GM21515 (cell line): Measurements from ENCODE around the gene CDHR4.
"Not testable (repeated sequence)": the region's sequence is repeated elsewhere in the genome, so short reads cannot be mapped to it uniquely, and the experiment has no call there.

Experiments
- ATAC-seq: cut with Tn5 transposase; IDR thresholded peaks from one replicate; pipeline ENCODE4 v1.9.1; 2021; ENCODE audit not compliant: unreplicated experiment

CDHR4 gene

GRCh38 chr3:49804141-49805041 lies 4.7 kb upstream of the CDHR4 start:
- ATAC-seq, result no peak

DNA sequence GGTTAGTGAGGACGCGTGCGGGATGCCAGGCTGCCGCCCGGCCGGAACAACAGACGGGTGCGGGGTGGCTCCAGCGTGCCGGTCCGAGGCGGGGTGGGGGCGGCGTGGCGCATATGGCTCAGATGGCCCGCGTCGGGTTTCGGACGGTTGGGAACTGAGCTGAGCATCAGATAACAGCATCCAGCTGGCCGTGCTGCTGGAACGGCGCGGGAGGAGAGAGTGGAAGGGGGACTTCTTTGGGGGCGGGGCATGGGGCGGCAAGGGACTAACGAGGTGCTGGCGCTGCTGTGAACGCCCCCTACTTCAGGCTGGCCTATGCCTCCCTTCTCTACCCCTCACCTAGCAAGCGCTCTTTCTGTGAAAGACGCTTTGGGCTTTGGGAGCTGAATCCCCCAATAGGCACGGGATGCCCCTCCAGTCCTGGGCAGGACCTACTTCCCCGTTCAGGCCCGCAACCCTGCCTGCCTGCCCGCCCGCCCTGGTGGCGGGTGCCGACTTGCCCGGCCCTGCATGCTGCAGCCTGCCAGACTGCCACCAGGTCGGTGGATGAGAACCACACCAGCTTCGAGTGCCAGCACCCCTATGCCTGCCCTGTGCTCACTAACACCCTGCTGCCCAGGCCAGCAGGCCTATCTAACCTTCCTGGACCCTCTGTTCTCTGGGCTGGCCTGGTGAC lies 3.9 kb upstream of the CDHR4 start:
- ATAC-seq, result no peak

- peak; percentile 61 for ATAC-seq
Measured at GRCh38 chr3:49802719-49803464, 3.2 kb upstream of the CDHR4 start, which contains the start of gene INKA1. TSS of gene INKA1 (plus strand) at chr3:49803261. CDS start at chr3:49803393, 132 bp downstream.

GRCh38 chr3:49801160-49801559 lies 1.5 kb upstream of the CDHR4 start:
- no peak for ATAC-seq

DNA sequence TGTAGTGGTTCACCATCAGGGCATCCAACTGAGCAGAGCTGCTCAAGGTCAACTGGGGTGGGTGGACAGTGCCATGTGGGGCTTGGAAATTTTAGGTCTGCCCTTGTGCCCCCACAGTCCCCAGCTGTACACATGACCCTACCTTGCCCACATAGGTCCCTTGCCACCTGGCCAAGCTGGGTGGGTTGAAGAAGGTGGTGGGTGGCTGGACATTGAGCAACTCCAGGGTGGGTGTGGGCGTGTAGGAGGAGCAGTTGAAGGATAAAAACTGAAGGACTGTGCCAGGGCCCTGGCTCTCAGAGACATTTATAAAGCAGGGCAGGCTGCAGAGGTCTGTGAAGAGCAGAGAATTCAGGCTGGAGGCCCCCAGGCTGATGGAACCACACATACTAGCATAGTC lies 568 bp downstream of the CDHR4 start:
- ATAC-seq, result no peak

GRCh38 chr3:49794926-49795905 lies 4.5 kb downstream of the CDHR4 start:
- no peak for ATAC-seq

DNA sequence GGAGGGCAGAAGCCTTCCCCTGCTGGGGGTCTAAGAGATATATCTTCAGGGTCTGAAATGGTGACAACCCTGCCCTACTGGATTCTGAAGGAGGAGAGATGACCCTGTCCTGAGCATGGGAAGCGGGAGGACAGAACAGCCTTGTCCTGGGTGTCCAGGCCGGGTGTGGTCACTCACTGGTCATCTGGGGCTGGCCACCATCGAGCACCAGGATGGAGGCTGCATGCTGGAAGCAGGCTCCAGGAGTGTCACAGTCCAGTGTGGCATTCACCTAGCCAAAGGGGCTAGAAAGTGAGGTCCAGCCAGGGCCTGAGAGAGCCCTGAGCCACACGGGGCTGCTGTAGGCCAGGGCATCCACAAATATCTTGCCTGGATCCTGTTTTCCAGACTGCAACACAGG lies 5.2 kb downstream of the CDHR4 start:
- no peak for ATAC-seq

GRCh38 chr3:49793486-49794085 lies 6.1 kb downstream of the CDHR4 start:
- ATAC-seq, result no peak

GRCh38 chr3:49792371-49793150 lies 7.1 kb downstream of the CDHR4 start:
- ATAC-seq, result no peak

DNA sequence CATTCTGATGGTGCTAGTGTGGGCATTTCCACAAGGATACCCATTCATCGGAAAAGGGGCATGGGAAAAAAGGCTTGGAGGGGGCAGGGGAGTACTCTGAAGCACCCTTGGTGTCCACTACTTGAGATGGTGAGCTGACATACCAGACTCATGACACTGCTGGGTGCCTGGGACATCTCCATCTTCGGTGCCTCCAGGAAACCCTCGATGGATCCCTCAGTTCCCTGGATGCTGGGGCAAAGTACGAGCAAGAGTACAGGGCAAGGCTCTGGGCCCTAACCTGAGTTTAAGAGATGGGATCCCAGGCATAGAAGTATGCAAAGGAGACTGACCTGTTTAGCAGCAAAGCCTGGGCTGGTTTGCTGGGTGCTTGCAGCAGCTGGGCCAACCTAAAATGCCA lies 8.1 kb downstream of the CDHR4 start:
- no peak for ATAC-seq

- no peak for ATAC-seq
Measured at GRCh38 chr3:49790626-49791411, 8.9 kb downstream of the CDHR4 start.

GRCh38 chr3:49788056-49788455 lies 11.6 kb downstream of the CDHR4 start:
- no peak for ATAC-seq

DNA sequence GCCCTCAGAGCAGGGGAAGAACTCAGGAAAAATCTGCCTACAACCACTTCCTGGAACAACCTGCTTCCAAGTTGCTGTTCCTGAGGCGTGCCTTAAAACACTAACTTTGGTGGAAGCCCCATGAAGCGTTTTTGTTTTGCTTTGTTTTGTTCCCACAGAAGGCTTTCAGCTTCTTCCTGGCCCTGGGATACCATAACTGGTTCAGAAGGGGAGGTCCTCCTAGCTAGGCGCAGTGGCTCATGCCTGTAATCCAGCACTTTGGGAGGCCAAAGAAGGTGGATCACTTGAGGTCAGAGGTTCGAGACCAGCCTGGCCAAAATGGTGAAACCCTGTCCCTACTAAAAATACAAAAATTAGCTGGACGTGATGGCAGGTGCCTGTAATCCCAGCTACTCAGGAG lies 12.1 kb downstream of the CDHR4 start:
- ATAC-seq, result no peak

- no peak for ATAC-seq
Measured at GRCh38 chr3:49787182-49787464, 12.6 kb downstream of the CDHR4 start.

DNA sequence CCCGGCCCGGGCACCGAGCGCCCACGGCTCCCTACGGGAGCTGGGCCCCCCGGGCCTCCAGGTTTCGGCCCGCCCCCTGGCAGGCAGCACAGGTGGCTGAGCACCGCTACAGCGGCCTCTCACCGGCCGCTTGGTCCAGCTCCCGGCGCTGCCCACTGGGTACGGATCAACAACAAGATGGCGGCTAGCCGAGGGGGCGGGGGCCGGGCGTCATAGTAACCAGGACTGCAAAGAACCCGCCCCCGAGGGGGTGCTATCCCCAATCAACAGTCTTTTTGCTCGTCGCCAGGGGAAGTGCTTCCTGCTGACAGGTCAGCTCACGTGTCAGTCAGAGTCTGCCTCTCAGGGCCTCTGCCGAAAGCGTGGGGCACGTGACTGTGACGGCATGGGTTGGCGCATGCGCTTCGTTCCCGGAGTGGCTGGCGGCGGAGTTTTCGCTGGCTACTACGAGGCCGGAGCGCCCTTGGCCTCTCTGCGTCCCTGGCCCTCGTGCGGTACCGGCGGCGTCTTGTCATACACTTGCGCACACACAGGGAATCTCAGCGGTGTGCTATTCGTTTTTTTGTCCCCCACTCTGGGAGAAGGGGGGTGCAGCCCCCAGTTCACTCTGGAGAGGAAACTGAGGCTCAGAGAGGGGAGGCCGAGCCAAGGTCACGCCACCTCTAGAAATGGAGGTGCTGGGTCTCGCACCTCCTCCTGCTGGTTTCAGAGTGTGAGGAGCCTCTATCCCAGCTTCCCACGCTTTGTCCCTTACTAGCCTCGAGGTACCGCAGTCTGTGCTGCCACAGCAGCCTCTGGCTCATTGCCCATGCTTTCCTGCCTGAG lies 13.1 kb downstream of the CDHR4 start, which contains the start of gene IP6K1:
TSS of gene IP6K1 (minus strand) at position 186 of the 825 bp plus-strand sequence. CDS start 38,502 bp downstream, outside the sequence.
- ATAC-seq, result peak; percentile 98

- ATAC-seq, result peak; percentile 40
Measured at GRCh38 chr3:49785565-49786356, 13.9 kb downstream of the CDHR4 start.

- not testable (repeated sequence) for ATAC-seq
Measured at GRCh38 chr3:49782277-49782676, 17.4 kb downstream of the CDHR4 start.
